Mesenchymal stem cell (in vitro differentiated cells and primary cell): Measurements from ENCODE around the gene GRAP.
"Not testable (repeated sequence)": the region's sequence is repeated elsewhere in the genome, so short reads cannot be mapped to it uniquely, and the experiment has no call there.

Experiments used
- DNase-seq: peaks from one replicate; pipeline ENCODE4 v3.0.0-alpha.2; 2013
- H2AFZ ChIP-seq: one replicate; pipeline ENCODE4 v1.6.1; 2013; ENCODE audit warnings: low read depth, mild to moderate bottlenecking, control low read depth, inconsistent platforms, low read length, moderate library complexity
- H2AK5ac ChIP-seq: 2 replicates; pipeline ENCODE4 v1.6.1; 2013; ENCODE audit warnings: low read length, moderate library complexity, mild to moderate bottlenecking, inconsistent platforms; ENCODE audit not compliant: severe bottlenecking
- H2BK120ac ChIP-seq: one replicate; pipeline ENCODE4 v1.6.1; 2013; ENCODE audit warnings: low read depth, mild to moderate bottlenecking, inconsistent platforms, low read length, moderate library complexity
- H2BK12ac ChIP-seq, 2 experiments: one replicate each; pipeline ENCODE4 v1.6.1; 2013; ENCODE audit warnings: inconsistent platforms in 2 of 2, low read length in 2 of 2, mild to moderate bottlenecking in 2 of 2, moderate library complexity in 2 of 2, control low read depth in 1 of 2
- H2BK15ac ChIP-seq: one replicate; pipeline ENCODE4 v1.6.1; 2013; ENCODE audit warnings: mild to moderate bottlenecking, low read depth, inconsistent platforms; ENCODE audit not compliant: poor library complexity, severe bottlenecking
- H2BK5ac ChIP-seq: 2 replicates; pipeline ENCODE4 v1.6.1; 2013; ENCODE audit warnings: low read depth, mild to moderate bottlenecking, low read length, control low read depth, inconsistent platforms; ENCODE audit not compliant: poor library complexity, severe bottlenecking
- H3K14ac ChIP-seq, 2 experiments: one replicate each; pipeline ENCODE4 v1.6.1; 2013; ENCODE audit warnings: inconsistent platforms in 2 of 2, low read length in 2 of 2, control low read depth in 1 of 2, mild to moderate bottlenecking in 1 of 2, moderate library complexity in 1 of 2
- H3K18ac ChIP-seq, 2 experiments: one replicate each; pipeline ENCODE4 v1.6.1; 2013; ENCODE audit warnings: inconsistent platforms in 2 of 2, low read length in 2 of 2, control low read depth in 1 of 2, low read depth in 1 of 2, mild to moderate bottlenecking in 1 of 2
- H3K23ac ChIP-seq, 2 experiments: one replicate each; pipeline ENCODE4 v1.6.1; 2013; ENCODE audit warnings: inconsistent platforms in 2 of 2, low read length in 2 of 2, mild to moderate bottlenecking in 2 of 2, moderate library complexity in 2 of 2, control low read depth in 1 of 2
- H3K27ac ChIP-seq: 2 replicates; pipeline ENCODE4 v1.5.1; 2013; ENCODE audit warnings: mild to moderate bottlenecking, moderate library complexity, low read length, control low read depth, inconsistent platforms; ENCODE audit not compliant: poor library complexity, severe bottlenecking
- H3K27me3 ChIP-seq, 2 experiments: 2 replicates each; pipeline versions ENCODE4 v1.6.1 to v1.7.0; 2013; ENCODE audit warnings: low read length in 2 of 2, mild to moderate bottlenecking in 2 of 2, moderate library complexity in 2 of 2, control low read depth in 1 of 2, inconsistent platforms in 1 of 2; ENCODE audit not compliant: control insufficient read depth in 1 of 2, insufficient read depth in 1 of 2
- H3K36me3 ChIP-seq, 2 experiments: 2 replicates each; pipeline versions ENCODE4 v1.6.1 to v1.7.0; 2013; ENCODE audit warnings: low read length in 2 of 2, control low read depth in 1 of 2, inconsistent platforms in 1 of 2, low read depth in 1 of 2, mild to moderate bottlenecking in 1 of 2; ENCODE audit not compliant: insufficient read depth in 2 of 2, control insufficient read depth in 1 of 2
- H3K4ac ChIP-seq, 2 experiments: one replicate each; pipeline ENCODE4 v1.6.1; 2013; ENCODE audit warnings: inconsistent platforms in 2 of 2, low read length in 2 of 2, mild to moderate bottlenecking in 2 of 2, moderate library complexity in 2 of 2, control low read depth in 1 of 2, low read depth in 1 of 2
- H3K4me1 ChIP-seq: 2 replicates; pipeline ENCODE4 v1.6.1; 2013; ENCODE audit warnings: low read depth, low read length, control low read depth; ENCODE audit not compliant: control insufficient read depth, insufficient read depth
- H3K4me2 ChIP-seq: 2 replicates; pipeline ENCODE4 v1.6.1; 2013; ENCODE audit warnings: low read length, mild to moderate bottlenecking, inconsistent platforms; ENCODE audit not compliant: poor library complexity, severe bottlenecking
- H3K4me3 ChIP-seq, 2 experiments: 2 replicates each; pipeline versions ENCODE4 v1.5.1 to v1.7.0; 2013; ENCODE audit warnings: low read length in 2 of 2, mild to moderate bottlenecking in 2 of 2, control low read depth in 1 of 2, low read depth in 1 of 2; ENCODE audit not compliant: insufficient read depth in 1 of 2
- H3K79me1 ChIP-seq: replicated peaks from 2 replicates; pipeline ENCODE4 v1.6.1; 2013; ENCODE audit warnings: mild to moderate bottlenecking, control low read depth, low read length, inconsistent platforms; ENCODE audit not compliant: poor library complexity, severe bottlenecking
- H3K9ac ChIP-seq: 2 replicates; pipeline ENCODE4 v1.7.0; 2013; ENCODE audit warnings: mild to moderate bottlenecking, low read length, moderate library complexity
- H3K9me3 ChIP-seq: 2 replicates; pipeline ENCODE4 v1.7.0; 2013; ENCODE audit warnings: mild to moderate bottlenecking, low read length; ENCODE audit not compliant: control insufficient read depth
- H4K8ac ChIP-seq: one replicate; pipeline ENCODE4 v1.6.1; 2013; ENCODE audit warnings: inconsistent platforms, mild to moderate bottlenecking, low read length, moderate library complexity
- H4K91ac ChIP-seq: one replicate; pipeline ENCODE4 v1.6.1; 2013; ENCODE audit warnings: mild to moderate bottlenecking, low read length, inconsistent platforms
- WGBS: methylation state at CpG from one replicate; pipeline ENCODE4 v1.1.7; 2013; ENCODE audit warnings: mixed read lengths; 5-methylcytosine and 5-hydroxymethylcytosine counted together

Gene GRAP

DNA sequence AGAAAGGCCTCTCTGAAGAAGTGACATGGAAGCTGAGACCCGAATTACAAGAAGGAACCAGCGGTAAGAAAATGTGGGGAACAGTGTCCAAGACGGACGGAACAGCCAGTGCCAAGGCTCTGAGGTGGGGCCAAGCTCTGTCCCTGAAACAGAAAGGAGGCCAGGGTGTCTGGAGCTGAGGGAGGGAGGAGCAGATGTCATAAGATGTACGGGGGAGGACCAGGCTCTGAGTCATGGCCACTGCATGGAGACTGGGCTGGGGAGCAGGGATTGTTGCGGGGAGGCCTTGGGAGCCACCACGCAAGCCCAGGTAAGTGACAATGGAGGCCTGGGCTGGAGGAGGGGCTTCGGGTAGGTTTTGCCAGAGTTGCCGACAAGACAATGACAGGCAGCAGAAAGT lies 2.1 kb downstream of the GRAP start:
- not testable (repeated sequence) for H3K27me3 ChIP-seq, H2AK5ac ChIP-seq, H2BK15ac ChIP-seq, H4K8ac ChIP-seq, H3K18ac ChIP-seq, H3K4me2 ChIP-seq, H2AFZ ChIP-seq, H2BK120ac ChIP-seq, H3K4me1 ChIP-seq, H3K23ac ChIP-seq, H4K91ac ChIP-seq, H2BK12ac ChIP-seq, H3K79me1 ChIP-seq, H3K9ac ChIP-seq, H2BK5ac ChIP-seq, H3K36me3 ChIP-seq, H3K14ac ChIP-seq, H3K4ac ChIP-seq, H3K27ac ChIP-seq, DNase-seq, H3K9me3 ChIP-seq, H3K4me3 ChIP-seq
- no CpG with 5 or more reads among the region's 9 CpGs for WGBS

DNA sequence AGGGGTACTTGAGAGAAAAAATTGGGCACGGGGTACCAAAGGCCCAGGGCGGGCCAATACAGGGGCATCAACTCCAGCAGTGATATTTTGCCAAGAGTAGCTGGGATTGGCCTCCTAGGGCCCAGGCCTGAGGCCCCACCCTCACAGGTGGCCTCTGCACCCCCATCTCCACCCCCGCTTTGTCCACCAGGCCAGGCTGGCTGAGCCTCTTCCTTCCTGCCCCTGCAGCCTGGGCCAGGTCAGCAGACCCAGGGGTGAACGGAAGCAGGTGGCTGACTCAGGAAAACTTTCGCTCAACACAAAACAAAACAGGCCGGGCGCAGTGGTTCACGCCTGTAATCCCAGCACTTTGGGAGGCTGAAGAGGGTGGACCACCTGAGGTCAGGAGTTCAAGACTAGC lies 3.7 kb downstream of the GRAP start:
- not testable (repeated sequence) for H3K4me1 ChIP-seq, H3K4me2 ChIP-seq, H2BK12ac ChIP-seq, H3K4me3 ChIP-seq, H3K79me1 ChIP-seq, H2AK5ac ChIP-seq, H3K4ac ChIP-seq, H3K27ac ChIP-seq, H2AFZ ChIP-seq, H2BK5ac ChIP-seq, H4K91ac ChIP-seq, H3K14ac ChIP-seq, H3K18ac ChIP-seq, H3K27me3 ChIP-seq, H3K36me3 ChIP-seq, H3K9me3 ChIP-seq, H4K8ac ChIP-seq, H2BK120ac ChIP-seq, DNase-seq, H2BK15ac ChIP-seq, H3K23ac ChIP-seq, H3K9ac ChIP-seq
- no CpG with 5 or more reads among the region's 8 CpGs for WGBS

DNA sequence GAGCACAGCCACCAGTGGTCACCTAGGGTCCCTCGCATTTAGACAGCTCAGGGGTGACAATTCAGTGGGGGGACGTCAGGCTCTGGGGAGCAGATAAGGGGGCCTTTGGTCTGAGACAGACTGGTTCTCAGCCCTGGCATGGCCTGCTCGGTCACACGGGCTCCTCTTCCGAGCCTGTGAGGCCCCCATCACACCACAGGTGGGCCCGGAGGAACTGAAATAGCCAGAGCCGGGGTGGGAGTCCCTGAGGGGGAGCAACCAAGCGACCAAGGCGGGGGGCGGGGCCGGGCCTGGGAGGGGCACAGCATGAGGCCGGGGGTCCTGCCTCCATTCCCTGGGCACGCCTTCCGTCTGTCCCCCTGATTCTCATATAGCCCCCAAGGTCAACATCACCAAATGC lies 4.4 kb downstream of the GRAP start:
- H3K4ac ChIP-seq, H3K4me3 ChIP-seq, H3K27me3 ChIP-seq, H3K14ac ChIP-seq, H4K8ac ChIP-seq, H2AFZ ChIP-seq, H3K9me3 ChIP-seq, DNase-seq, H3K4me2 ChIP-seq, H2BK5ac ChIP-seq, H4K91ac ChIP-seq, H2BK120ac ChIP-seq, H2BK12ac ChIP-seq, H3K36me3 ChIP-seq, H3K27ac ChIP-seq, H3K4me1 ChIP-seq, H2BK15ac ChIP-seq, H3K18ac ChIP-seq, H3K23ac ChIP-seq, H2AK5ac ChIP-seq, H3K9ac ChIP-seq, H3K79me1 ChIP-seq: not testable (repeated sequence)
- no CpG with 5 or more reads among the region's 14 CpGs for WGBS

GRCh38 chr17:19041871-19042270 lies 4.9 kb downstream of the GRAP start:
- H4K8ac ChIP-seq, H3K4me3 ChIP-seq, DNase-seq, H2BK12ac ChIP-seq, H3K4me2 ChIP-seq, H3K9ac ChIP-seq, H2AFZ ChIP-seq, H3K4ac ChIP-seq, H4K91ac ChIP-seq, H2BK15ac ChIP-seq, H3K36me3 ChIP-seq, H2BK5ac ChIP-seq, H3K9me3 ChIP-seq, H2BK120ac ChIP-seq, H3K4me1 ChIP-seq, H3K18ac ChIP-seq, H3K79me1 ChIP-seq, H3K27me3 ChIP-seq, H3K14ac ChIP-seq, H2AK5ac ChIP-seq, H3K27ac ChIP-seq, H3K23ac ChIP-seq: not testable (repeated sequence)
- no CpG with 5 or more reads among the region's 10 CpGs for WGBS
